Activated naive CD8-positive, alpha-beta T cell treated with anti-CD3 and anti-CD28 coated beads, Interleukin-2, amount 50 U/mL, for 24 hours (primary cell): ENCODE measurements around the gene OR4E2.

Source experiments
- ATAC-seq: fragments of 150-1000 bp; cut with Tn5 transposase; one replicate; pipeline ENCODE4 v1.10.0; 2021
- DNase-seq: peaks from one replicate; pipeline ENCODE4 v3.0.0; 2021
- H3K27ac Mint-ChIP-seq: one replicate; pipeline ENCODE4 v1.8.0; 2021; ENCODE audit warnings: mild to moderate bottlenecking, mixed read lengths
- H3K27me3 Mint-ChIP-seq: one replicate; pipeline ENCODE4 v1.8.0; 2021; ENCODE audit warnings: mixed read lengths
- H3K36me3 Mint-ChIP-seq: one replicate; pipeline ENCODE4 v1.8.0; 2021; ENCODE audit warnings: low read depth, mixed read lengths
- H3K4me1 Mint-ChIP-seq: one replicate; pipeline ENCODE4 v1.8.0; 2021; ENCODE audit warnings: mixed read lengths
- H3K4me3 Mint-ChIP-seq: one replicate; pipeline ENCODE4 v1.8.0; 2021; ENCODE audit warnings: mild to moderate bottlenecking, moderate library complexity, mixed read lengths
- H3K9me3 Mint-ChIP-seq: one replicate; pipeline ENCODE4 v1.8.0; 2021; ENCODE audit warnings: mixed read lengths

OR4E2 gene

DNA sequence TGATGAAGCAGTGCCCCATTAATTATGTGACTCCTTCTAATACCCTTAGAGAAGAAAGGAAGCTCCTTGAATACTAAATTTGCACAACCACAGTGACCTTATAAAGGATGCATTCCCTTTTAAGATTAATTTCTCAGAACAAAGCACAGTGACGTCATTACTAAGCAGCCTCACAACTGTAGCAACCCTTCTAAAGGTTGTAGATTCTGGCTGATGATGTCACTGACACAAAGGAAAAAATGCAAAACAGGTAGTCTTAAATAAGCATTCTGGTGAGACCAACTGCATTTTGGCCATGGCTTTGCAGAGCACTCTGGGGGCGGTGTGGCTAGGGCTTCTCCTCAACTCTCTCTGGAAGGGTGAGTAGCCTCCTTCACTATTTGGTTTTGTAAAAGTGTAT, 58.4 kb downstream of the OR4E2 start:
- Mint-ChIP-seq H3K36me3 (no peaks in the 10 kb centered on the region), H3K4me3 (peak overlapping the region; percentile 65), H3K4me1 (peaks cover 4% of the 10 kb centered on the region), H3K27me3 (peaks cover 16% of the 10 kb centered on the region), H3K27ac (no peak overlapping the region), H3K9me3 (no peaks in the 10 kb centered on the region)
- DNase-seq (no peak), ATAC-seq (peak; percentile 36)

DNA sequence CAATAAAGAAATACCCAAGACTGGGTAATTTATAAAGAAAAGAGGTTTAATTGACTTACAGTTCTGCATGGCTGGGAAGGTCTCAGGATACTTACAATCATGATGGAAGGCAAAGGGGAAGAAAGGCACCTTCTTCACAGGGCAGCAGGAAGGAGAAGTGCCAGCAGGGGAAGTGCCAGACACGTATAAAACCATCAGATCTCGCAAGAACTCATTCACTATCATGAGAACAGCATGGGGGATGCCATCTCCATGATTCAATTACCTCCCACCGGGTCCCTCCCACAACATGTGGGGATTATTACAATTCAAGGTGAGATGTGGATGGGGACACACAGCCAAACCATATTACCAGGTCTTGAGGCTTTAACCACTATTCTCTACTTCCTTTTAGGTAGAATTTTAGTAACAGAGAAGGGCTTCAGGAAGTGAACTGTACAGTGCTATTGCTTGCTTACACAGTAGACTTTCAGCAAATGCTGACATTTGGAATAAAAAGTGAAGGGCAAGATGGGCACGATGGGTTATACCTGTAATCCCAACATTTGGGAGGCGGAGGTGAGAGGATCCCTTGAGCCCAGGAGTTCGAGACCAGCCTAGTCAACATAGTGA, 60.8 kb downstream of the OR4E2 start:
- Mint-ChIP-seq H3K27ac (no peak overlapping the region), H3K27me3 (peaks cover 21% of the 10 kb centered on the region)

More for the DNA sequence above, 60.8 kb downstream of the OR4E2 start:
- DNase-seq = no peak
- peaks cover 4% of the 10 kb centered on the region for H3K4me1 Mint-ChIP-seq
- no peaks in the 10 kb centered on the region for H3K9me3 Mint-ChIP-seq
- peak overlapping the region; percentile 65 for H3K4me3 Mint-ChIP-seq
- H3K36me3 Mint-ChIP-seq = no peaks in the 10 kb centered on the region
- peak; percentile 24 for ATAC-seq
